GM03348 (cell line): ENCODE results near the gene RTF1.
"Not testable (repeated sequence)": the region's sequence is repeated elsewhere in the genome, so short reads cannot be mapped to it uniquely, and the experiment has no call there.

Experiments
- DNase-seq: peaks from one replicate; pipeline ENCODE4 v3.0.0; 2012; ENCODE audit warnings: low spot score

The RTF1 gene

GRCh38 chr15:41437448-41437847 lies 20.6 kb downstream of the RTF1 start:
- no peak for DNase-seq

GRCh38 chr15:41438206-41438605 lies 21.3 kb downstream of the RTF1 start:
- no peak for DNase-seq

GRCh38 chr15:41438745-41439144 lies 21.9 kb downstream of the RTF1 start:
- DNase-seq: not testable (repeated sequence)

- no peak for DNase-seq
Measured at GRCh38 chr15:41443275-41443674, 26.4 kb downstream of the RTF1 start.

- DNase-seq: no peak
Measured at GRCh38 chr15:41445399-41445798, 28.5 kb downstream of the RTF1 start.

DNA sequence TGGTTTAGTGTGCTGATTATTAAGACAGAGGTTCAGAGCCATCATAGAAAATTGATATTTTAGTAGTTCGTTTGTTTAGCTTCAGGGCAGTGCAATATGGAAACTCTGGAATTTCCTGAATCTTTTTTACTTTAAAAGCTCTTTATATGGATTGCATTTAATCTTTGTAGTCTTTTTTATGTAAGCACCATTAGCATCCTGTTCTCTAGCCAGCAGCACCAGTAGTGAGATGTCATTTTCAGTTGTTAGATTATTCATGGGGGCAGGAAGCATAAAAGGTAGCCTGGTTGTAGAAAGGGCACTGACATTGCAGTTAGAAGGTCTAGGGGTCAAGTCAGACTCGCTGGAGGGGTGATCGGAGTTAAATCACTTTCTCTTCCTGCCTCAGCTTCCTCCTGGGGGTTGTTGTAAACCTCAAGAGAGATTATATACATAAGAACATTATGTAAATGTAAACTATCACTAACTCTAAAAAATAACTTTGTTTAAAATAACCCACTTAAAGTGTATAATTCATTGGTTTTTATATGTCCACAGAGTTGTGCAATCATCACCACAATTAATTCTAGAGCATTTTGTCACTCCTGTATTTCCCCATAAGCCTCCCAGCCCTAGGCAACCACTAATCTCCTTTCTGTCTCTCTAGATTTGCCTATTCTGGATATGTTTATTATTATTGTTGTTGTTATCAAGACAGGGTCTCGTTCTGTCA lies 45.3 kb downstream of the RTF1 start:
- DNase-seq: no peak

DNA sequence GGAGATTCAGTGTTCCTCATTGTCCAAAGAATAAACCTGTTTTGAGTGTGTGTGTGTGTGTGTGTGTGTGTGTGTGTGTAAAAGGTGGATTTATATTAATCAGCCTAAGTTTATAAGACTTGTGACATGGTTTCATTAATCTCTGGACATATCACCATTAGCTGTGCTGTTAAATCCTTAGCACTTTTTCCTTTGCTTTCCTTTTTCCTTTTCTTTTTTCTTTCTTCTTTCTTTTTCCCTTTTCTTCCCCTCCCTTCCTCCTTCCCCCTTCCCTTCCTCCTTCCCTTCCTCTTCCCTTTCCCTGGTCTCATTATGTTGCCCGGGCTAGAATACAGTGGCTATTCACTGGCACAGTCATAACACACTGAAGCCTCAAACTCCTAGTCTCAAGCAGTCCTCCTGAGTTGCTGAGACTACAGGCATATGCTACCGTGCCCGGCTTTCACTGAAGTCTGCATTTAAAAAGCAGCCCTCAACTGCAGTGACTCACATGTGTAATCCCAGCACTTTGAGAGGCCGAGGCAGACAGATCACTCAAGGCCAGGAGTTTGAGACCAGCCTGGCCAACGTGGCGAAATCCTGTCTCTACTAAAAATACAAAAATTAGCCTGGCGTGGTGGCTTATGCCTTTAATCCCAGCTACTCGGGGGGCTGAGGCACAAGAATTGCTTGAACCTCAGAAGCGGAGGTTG lies 48.1 kb downstream of the RTF1 start:
- DNase-seq: no peak

DNA sequence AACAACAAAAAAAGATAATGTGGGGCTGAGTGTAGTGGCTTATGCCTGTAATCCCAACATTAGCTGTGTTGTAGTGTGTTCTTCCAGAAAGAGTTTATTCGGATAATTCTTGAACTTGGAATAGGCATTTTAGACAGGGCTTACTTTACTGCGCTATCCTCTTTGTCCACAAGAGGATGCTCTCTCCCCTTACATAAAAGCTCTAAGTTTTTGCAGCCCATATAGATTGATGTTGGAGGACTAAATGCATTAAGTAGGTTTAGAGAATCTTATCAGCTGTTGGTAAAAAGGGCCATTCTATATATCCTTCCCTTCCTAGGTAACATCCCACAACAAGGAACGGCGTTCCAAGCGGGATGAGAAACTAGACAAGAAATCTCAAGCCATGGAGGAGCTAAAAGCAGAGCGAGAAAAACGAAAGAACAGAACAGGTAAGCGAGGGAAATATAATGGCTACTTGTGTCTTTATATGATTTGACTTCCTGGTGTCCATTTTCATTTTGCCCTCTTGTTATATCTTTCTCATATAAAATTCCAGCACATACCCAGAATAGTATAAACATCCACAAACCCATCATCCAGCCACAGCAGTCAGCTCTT lies 49.0 kb downstream of the RTF1 start:
- DNase-seq: peak; percentile 57

GRCh38 chr15:41466711-41467110 lies 49.8 kb downstream of the RTF1 start:
- DNase-seq: no peak

DNA sequence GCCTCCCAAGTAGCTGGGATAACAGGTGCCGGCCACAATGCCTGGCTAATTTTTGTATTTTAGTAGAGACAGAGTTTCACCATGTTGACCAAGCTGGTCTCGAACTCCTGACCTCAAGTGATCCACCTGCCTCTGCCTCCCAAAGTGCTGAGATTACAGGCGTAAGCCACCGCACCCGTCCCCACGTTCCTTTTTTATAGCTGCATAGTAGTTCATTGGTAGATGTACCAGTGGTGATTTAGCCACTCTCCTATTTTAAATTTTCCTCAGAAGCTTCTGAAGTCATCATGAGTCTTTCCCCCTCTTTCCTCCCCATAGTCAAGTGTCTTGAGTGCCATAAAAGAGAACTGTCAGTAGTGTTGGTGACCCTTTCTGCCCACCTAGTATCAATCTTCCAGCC lies 52.7 kb downstream of the RTF1 start:
- DNase-seq: not testable (repeated sequence)

DNA sequence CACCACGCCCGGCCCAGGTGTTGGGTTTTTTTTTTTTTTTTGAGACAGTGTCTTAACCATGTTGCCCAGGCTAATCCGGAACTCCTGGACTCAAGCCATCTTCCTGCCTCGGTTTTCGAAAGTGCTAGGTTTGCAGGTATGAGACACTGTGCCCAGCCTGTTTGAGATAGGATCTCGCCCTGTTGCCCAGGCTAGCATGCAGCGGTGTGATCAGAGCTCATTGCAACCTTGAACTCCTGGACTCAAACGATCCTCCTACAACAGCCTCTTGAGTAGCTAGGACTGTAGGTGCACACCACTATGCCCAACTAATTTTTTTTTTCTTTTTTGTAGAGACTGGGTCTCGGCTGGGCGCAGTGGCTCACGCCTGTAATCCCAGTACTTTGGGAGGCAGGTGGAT lies 56.5 kb downstream of the RTF1 start:
- no peak for DNase-seq

GRCh38 chr15:41474436-41474835 lies 57.5 kb downstream of the RTF1 start:
- DNase-seq: no peak

DNA sequence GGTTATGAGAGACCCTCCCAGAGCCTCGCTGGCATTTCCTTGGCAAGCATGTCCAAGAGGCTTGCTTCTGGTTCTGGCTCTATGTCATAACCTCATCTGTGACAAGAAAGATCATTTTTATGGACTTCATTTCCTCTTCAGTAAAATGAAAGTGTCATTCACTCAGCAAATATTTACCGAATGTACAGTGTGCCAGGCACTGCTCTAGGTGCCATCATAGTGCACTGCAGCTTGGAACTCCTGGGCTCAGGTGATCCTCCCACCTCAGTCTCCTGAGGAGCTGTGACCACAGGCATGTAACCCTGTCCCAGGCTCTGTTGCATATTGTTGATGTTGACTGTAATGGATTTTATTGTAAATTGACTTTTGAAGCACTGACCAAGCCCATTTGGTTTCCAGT lies 58.0 kb downstream of the RTF1 start:
- no peak for DNase-seq

GRCh38 chr15:41476416-41477048 lies 59.6 kb downstream of the RTF1 start:
- no peak for DNase-seq

GRCh38 chr15:41480396-41481140 lies 63.7 kb downstream of the RTF1 start:
- no peak for DNase-seq

DNA sequence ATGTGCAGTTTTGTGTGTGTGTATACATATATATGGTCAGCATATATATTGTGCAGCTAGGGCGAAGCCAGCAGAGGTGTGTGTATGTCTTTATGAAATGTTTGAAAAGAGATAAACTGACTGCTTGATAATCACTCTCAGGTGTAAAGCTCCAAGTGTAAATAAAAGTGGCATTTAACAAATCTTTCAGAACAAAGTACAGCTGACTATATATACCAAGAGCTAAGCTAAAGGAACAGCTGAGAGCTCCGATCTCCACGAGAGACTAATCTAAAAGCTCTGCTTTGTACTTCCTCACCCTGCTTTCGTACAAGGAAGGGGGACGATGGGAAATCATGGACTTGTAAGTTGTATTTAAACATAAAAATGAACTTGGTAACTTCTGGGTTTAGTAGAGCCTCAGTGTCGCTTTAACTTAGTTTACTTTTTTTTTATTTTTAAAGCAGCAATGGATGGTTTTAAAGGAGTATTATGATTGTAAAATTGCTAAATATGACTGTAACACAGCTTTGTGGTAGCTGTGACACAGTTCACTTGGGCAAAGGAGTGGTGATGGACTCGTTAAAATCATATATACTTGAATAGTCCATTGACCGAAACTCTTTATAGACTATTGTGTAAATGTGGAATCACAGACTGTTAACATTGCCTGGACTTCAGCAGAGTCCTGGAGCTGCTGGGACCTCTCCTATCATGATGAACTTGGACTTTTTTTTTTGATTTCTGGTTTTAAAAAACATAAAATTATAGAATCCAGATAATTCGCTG lies 65.4 kb downstream of the RTF1 start:
- no peak for DNase-seq

- no peak for DNase-seq
Measured at GRCh38 chr15:41483115-41483514, 66.2 kb downstream of the RTF1 start.

GRCh38 chr15:41483519-41483918 lies 66.6 kb downstream of the RTF1 start:
- DNase-seq: no peak

DNA sequence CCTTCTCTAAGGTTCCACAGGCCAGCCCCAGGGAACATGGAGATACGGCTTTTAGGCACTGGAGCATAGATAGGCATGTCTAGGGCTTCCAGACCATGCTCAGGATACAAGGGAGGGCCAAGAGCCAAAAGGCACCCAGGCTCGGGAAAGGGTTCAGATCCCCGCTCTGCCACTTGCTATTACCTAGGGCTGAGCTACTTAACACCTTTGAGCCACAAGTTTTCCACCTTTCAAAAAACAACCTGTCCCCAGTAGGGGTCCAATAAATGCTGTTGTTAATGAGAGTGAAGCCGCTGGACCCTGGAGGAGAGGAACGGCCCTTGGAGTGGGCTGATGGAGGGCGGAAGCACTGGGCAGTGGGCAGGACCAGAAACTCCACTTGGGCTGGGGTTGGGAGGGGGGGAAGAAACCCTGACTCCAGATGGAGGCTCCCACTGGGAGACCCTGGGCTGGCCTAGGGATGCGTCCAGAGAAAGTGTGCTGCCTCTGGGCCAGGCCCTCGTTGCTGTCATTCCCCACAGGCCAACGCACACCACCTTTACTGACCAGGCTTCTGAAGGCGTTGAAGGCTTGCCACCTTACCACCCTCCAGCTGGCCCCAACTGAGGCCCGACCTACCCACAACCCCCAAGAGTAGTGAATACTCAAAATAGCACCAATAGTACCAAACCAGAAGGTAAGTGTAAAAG lies 68.2 kb downstream of the RTF1 start:
- DNase-seq: no peak

DNA sequence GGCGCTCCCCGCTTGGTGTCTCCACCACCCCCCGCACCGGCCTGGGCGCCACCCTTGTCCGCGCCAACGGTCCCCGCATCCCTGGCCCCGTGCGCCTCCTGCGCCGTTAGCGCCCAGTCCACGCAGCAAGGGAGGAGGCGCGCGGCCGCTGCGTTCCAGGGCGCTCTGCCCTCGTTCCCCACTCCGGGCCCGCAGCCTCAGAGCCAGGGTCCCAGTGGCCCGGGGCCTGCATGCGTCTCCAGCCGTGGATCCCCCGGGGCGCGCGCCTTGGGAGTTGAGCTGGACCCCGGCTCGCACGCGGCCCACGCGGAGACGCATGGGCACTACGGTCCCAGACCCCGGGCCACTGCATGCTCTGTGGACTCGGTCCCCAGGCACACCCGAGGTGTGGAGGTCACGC lies 69.4 kb downstream of the RTF1 start:
- DNase-seq: no peak

DNA sequence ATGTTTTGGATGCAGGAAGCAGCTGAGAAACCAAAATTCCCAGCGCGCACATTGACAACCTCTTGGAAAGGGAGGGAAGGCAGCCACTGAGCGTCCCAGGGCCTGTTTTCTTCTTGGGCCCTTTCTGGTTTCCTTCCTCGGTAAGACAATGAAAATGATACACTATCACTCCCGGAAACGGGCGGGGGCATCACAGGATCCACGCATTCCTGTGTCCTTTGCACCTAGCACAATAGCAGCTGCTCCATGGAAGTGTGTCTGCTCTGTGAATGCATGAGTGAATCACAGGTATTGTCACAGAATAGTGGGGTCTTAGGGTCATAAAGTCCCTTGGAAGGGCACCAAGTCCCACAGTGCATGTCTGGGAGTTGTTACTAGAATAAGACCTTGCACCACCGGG lies 70.5 kb downstream of the RTF1 start:
- no peak for DNase-seq
